HG03439 (cell line): Measurements from ENCODE around the gene CRACR2B.

ENCODE experiments used
- ATAC-seq: cut with Tn5 transposase; IDR thresholded peaks from one replicate; pipeline ENCODE4 v1.9.1; 2021; ENCODE audit warnings: mild to moderate bottlenecking, moderate library complexity; ENCODE audit not compliant: unreplicated experiment

The CRACR2B gene

DNA sequence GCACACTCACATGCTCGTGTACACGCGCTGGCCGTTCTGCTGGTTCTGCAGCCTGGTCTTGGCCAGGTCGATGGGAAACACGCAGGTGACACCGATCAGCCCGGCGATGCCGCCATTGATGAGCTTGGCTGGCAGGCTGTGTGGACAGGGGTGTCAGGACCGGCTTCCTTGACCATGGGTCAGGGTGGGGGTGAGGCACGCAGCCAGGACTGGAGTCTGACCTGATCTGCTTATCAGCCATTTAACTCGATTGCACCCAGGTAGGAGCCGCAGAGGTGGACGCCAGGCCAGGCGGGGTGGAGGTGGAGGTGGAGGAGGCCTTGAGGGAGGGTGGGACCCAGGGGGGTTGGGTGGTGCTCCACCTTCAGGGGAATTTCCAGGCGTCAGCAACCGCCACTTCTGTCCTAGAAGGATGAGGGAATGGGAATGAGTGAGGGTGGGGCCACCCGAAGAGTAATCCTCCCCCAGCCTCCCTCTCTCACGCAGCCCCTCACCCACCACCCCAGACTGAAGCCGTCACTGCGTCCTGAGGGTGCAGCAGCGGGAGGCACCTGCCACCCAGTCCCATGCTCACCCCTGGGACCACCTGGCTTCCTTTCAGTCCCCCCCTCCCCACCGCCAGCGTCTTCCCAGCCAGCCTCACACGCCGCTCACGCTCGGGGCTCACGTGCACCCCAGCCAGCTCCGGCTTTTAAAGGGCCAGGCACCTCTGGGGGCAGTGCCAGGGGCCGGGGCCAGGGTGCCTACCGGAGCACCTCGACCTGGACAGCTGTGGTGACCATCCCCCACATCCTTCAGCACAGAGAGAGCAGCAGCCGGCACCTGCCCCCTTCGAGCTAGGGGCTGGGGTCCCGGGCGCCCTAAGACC, 32.7 kb upstream of the CRACR2B start:
- no peak for ATAC-seq

DNA sequence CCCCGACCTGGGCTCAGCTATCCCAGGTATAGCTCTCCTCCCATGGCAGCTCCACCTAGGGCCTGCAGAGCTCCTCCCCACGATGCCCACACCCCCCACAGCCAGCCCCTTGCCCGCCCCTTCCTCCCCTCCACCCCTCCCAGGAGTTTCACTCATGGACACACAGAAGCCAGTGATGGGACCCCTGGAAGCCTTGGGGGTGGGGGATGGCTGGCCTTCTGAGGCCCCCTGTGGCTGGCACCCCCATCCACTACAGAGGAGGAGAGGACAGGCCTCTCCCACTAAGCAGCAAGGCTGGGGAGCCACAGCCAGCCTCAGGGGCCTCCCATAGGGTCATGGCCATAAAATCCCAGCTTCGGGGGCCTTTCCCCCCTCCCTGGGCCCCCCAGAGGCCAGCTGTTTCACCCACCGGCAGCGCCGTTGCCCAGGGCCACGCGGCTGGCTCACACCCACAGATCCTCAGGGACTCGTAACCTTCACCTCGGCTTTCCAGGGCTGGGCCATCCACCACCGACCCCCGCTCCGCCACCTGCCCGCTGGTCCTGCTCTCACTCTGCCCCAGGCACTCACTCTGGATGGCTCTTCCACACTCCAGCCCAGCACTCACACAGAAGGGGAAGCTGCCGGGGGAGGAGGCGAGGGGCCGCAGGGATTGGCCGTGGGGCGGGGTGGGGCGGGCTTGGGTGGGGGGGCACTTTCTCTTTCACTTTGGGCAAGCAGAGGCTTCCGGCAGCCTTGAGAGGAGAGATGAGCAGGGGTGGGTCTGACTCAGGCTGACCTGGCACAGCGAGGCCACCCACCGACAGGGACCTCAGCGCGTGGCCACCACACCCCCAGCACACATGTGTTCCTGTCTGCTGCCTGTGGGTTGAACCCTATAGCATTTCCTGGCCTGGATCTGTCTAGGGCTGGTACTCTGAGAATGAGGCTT, 31.8 kb upstream of the CRACR2B start:
- ATAC-seq: no peak

GRCh38 chr11:796565-797295, 31.0 kb upstream of the CRACR2B start:
- ATAC-seq: no peak

DNA sequence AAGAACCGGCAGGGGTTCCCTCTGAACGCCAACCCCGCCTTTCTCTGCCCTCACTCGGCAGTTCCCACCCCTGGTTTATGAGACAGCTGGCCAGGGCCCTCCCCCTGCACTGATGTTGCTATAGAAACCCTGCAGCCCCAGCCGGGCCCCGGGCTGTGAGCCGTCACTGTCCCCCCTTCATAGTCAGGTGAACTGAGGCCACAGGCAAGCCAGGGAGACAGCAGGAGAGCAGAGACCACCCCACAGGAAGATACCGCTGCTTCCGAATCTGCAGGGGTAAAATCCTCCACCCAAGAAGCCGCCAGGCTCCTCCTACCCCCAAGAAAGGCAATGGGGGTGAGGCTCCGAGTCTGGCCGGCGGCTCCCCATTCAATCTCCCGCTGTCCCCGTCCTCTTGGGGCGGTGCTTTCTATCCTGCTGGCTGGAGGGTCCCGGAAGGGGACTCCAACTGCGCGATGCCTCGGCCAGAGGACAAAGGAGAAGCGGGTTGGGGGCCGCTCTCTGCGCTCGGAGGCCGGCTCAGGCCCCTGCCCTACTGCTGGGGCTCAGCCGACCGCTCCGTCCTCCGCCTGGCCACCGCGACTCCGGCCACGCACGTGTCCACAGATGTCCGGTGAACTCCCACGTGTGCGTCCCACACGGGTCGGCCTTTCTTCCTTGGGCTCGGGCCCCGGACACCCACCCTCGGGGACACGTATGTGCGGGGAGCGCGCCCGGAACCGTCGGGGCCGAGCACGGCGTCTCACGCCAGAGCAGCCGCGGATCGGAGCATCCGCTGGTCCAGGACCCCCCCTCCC, 30.2 kb upstream of the CRACR2B start:
- peak; percentile 38 for ATAC-seq

DNA sequence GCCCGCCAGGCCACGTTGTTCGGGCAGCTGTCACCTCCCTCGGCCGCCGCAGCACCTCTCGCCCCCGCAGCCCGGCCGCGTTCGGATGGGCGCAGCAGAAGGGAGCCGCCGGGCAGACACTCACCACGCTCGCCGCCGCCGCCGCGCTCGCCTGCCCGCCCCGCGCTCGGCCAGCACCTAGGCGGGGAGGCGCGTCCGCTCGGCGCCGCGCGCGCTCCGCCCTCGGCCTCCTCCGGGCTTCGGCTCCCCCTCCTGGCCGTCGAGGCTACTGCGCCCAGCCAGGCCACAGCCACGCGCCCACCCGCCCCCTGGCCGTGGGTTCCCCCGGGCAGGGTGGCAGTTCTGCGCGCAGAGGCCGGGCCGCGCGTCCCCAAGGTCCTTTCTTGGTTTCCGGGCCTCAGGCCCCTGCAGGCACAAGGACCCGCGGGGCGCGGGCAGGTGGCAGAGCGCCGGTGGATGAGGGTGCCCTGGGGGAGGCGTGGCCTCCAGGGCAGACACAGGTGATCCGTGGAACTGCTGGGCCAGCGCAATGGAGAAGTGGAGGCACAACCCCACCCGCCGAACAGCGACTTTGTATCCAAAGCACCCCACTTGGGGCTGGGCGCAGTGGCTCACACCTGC, 29.5 kb upstream of the CRACR2B start, which contains the start of gene SLC25A22:
TSS of gene SLC25A22 (minus strand) at position 189 of the 621 bp plus-strand sequence. CDS start 3,275 bp downstream, outside the sequence.
- peak; percentile 47 for ATAC-seq

DNA sequence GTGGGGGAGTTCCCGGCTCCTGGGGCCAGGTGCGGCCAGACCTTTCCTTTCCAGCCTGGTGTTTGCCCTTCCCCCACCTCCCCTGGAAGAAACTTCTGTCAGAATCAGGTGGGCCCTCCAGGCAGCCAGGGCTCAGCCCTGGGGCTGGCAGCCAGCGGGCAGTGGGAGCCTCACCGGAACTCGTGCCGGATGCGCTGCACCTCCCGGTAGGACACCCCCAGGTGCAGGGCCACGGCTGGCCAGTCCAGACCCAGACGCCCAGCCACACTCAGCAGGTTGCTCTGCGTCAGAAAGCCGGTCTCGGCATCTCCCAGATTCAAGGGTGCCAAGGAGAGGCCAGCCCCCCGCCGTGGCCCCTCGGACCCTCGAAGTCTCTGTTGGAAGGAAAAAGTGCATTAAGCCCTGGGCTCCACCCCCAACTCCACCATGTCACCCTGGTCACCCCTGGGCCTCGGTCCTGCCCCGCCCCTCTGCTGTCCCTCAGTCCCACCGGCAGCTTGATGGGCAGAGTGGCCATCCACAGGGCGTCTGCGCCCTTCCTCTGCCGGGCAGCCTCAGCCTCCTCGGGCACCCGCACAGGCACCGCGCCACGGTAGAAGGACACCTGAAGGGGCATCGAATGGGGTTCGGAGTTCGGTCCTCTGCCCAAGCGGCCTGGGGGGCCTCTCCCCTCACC, 27.9 kb upstream of the CRACR2B start:
- ATAC-seq: no peak

DNA sequence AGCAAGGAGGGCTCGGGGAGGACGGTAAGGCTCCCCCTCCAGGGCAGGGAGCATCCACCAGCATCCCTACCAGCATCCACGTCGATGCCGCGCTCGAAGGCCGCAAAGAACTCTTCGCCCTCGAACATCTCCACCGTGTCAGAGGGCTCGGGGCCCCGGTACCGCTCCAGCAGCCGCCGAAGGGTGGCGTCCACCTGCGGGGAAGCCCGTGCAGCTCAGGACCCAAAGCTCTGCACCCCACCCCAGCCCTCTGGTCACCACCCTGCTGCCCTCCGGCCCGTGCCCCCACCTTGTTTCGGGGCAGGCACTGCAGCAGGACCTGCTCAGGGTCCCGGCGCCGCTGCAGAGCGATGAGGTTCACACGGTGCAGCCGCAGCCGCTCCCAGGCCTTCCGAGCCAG, 27.2 kb upstream of the CRACR2B start:
- ATAC-seq: no peak

DNA sequence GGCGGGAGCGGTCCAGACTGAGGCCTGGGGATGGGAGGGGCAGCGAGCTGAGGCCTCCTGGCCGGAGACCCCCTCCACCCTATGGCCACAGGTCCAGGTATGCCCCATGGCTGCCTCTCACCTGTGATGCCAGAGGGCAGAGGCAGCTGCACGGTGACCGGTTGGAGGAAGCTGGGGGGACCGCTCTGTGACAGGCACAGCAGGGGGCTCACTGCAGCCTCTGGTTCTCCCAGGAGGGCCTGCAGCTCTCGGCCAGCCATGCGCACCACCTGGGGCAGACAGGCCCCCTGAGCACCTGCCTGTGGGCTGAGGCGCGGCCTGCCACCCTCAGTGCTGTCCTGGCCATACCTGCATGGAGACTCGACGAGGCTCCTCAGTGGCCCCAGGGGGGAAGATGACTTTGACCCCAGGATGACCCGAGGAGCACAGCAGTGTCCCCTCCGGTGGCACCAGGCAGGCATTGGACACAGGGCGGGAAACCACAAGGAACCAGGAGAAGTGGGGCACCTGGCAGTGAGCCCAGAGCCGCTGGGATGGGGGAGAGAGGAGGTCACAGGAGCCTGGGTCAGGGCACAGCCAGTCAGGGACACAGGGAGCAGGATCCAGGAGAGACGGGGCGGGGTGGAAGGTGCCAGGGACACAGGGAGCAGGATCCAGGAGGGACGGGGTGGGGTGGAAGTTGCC, 26.5 kb upstream of the CRACR2B start:
- ATAC-seq: no peak

- ATAC-seq: no peak
Measured at GRCh38 chr11:802018-802617, 25.6 kb upstream of the CRACR2B start.

- no peak for ATAC-seq
Measured at GRCh38 chr11:802693-803466, 24.8 kb upstream of the CRACR2B start.

GRCh38 chr11:803467-803742, 24.3 kb upstream of the CRACR2B start:
- no peak for ATAC-seq

GRCh38 chr11:803770-804598, 23.7 kb upstream of the CRACR2B start:
- no peak for ATAC-seq

DNA sequence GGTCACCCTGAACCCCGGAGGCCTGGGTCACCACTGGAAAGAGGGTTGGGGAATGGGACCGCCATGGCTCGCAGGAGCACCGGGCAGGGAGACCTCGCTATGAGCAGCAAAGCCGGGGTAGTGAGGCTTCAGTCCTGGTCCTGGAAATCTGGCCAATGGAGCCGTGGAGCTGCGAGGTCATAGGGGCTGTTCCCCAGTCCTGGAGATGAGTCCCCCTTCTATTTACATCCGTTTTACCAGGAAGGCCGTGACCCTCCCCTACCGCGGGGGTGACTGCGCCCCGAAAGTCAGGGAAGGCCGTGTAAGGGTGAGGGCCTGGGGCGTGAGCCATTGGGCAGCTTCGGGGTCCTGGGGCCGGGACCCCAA, 23.1 kb upstream of the CRACR2B start:
- no peak for ATAC-seq

DNA sequence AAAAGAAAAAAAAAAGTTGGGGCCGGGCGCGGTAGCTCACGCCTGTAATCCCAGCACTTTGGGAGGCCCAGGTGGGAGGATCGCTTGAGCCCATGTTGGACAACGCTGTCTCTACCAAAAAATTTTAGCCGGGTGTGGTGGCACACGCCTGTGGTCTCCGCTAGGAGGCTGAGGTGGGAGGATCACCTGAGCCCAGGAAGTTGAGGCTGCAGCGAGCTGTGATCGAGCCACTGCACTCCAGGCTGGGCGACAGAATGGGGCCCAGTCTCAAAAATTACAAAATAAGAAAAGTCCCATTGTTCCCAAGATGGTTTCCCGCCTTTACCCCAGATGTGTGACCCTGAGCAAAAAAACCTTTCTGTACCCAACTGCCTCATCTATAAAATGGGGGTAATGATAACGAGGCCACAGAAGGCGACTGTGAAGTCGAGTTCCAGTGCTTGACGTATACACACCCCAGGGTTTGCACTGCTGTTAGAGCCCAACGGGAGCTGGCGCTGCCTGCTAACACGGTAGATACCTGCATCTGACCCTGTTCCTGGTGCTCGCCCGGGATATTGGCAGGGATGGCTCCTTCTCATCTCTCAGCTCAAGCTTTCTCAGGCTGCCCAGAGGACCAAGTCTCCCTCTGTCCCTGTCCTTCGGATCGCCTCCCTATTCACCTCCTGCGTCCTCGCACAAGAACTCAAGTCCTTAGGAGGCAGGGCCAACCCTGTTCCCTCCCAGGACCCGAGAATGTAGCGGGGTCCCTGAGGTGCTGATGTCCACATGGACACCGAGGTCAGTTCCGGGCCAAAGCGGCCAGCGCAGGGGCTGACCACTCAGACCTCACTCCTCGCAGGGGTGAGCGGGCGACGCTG, 19.1 kb upstream of the CRACR2B start:
- ATAC-seq: peak; percentile 1

- ATAC-seq: peak; percentile 73
Measured at GRCh38 chr11:809287-810039, 18.3 kb upstream of the CRACR2B start, which contains the start of gene RPLP2. Gene RPLP2 (plus strand): TSS chr11:809967. CDS start chr11:810235, 268 bp downstream.
